Activated gamma-delta T cell treated with anti-CD3 and anti-CD28 coated beads, Interleukin-2, amount 50 U/mL, for 16 hours (primary cell): ENCODE data around the gene SPTLC3.

Experiments used
- DNase-seq: peaks from one replicate; pipeline ENCODE4 v3.0.0-alpha.2; 2020; ENCODE audit warnings: low read depth

Gene SPTLC3

DNA sequence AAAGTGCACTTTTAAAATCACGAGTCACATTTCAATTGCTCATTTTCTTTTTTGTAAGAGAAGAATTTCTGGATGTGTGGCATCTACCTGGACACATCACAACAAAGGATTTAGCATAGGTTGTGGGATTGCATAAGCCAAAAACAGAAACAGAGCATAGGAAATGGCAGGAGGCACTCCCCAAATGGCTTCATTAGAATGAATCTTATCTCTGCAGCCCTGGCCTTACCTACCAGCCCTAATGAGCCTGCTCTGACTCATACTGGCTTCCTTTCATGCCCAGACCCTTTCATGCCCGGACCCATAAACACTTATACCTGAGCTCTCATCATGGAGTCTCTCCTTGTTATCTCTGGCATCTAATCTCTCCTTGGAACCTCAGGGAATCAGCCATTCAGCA lies 23.9 kb upstream of the SPTLC3 start:
- DNase-seq = no peak

- no peak for DNase-seq
Observed at GRCh38 chr20:12987261-12987660, 21.5 kb upstream of the SPTLC3 start.

DNA sequence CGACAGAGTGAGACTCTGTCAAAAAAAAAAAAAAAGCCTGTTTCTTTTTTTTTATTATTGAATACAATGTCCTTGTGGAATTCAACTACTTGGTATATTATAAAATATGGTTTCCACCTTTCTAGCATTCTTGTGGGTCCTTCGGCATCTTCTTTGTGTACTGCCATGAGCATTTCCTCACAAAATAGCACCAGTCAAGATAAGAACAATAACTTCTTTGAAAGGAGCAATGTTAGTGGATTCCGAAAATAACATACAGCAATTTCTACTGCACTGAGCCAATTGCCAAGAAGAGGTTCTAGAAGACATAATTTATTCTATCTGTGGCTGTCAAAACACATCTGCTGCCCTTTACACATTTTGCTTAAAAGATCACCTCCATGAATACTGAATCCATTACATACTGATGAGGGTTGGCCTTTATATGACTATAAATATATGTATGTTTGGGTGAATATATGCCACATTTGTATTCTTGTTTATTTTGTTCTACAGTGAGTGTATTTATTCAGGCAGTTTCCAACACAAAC lies 19.1 kb upstream of the SPTLC3 start:
- no peak for DNase-seq

DNA sequence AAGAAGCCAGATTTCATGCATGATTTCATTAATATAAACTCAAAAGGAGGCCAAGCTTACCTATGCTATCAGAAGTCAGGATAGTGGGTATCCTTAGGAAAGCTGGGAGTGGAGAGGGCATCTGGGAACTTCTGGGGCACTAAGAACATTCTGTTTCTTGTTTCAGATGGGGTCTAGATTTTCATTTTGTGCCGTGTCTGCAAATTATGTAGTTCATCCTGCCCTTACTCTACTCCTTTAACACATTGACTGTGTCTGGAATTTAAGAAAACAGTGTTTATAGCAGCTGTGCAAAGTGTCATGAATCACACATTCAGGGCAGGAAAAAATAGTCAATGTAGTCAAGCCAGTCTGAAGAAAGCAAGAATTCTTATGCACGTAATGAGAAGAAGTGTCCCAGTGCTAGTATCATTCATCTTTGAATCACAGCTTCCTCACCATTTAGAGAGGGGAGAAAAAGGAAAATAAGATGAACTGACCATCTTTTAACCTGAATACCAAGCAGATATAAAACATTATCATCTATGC lies 11.6 kb upstream of the SPTLC3 start:
- no peak for DNase-seq

DNA sequence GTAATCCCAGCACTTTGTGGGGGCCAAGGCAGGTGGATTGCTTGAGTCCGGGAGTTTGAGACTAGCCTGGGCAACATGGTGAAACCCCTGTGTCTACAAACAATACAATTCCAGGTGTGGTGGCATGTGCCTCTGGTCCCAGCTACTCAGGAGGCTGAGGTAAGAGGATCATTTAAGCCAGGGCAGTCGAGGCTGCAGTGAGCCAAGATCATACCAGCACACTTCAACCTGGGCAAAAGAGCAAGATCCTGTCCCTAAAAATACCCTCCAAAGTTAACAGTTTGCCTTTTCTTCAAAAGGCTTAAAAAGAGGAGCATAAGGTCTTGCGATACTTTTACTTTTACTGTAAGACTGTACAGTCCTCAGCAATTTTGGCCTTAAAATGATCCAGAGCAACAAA lies 10.7 kb upstream of the SPTLC3 start:
- DNase-seq = no peak

GRCh38 chr20:12999201-12999600 lies 9.6 kb upstream of the SPTLC3 start:
- no peak for DNase-seq

DNA sequence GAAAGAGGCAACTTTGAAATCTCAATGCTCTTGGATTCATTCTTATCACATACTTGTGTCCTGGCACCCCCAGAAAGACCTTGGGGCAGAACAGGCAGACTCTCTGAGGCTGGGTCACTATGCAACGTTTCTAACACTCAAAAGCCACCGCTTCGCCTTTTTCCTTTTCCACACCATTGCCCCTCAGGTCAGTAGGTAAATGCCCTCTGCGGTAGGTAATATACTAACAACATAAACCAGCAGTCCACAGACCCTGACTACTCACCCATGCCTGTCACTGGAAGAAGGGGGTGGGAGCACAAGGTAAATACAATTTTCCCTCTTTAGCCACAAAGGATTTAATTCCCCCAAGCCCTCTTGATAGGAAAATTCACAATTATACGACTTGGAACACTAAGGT lies 6.5 kb upstream of the SPTLC3 start:
- no peak for DNase-seq

DNA sequence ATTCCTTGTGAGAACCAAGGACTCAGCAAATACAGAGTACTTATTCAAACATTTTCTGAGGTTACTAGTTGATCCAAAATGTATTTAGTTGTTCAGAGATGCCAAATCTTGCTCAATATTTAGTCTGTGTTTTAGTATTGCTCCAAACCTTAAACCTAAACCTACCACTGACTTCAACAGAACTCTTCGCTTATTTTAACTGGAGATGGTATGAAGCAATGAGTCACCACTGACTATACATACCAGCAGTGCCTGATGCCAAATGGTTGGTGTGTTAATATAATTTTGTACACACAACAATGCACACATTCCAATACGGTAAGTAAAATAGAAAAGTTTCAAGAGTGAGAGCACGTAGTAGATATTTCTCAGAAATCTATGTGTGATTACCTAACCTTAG lies 1.9 kb upstream of the SPTLC3 start:
- DNase-seq = no peak

- no peak for DNase-seq
Observed at GRCh38 chr20:13007596-13007995, 1.2 kb upstream of the SPTLC3 start.

GRCh38 chr20:13009682-13010406 lies 1.1 kb downstream of the SPTLC3 start:
- DNase-seq = no peak

DNA sequence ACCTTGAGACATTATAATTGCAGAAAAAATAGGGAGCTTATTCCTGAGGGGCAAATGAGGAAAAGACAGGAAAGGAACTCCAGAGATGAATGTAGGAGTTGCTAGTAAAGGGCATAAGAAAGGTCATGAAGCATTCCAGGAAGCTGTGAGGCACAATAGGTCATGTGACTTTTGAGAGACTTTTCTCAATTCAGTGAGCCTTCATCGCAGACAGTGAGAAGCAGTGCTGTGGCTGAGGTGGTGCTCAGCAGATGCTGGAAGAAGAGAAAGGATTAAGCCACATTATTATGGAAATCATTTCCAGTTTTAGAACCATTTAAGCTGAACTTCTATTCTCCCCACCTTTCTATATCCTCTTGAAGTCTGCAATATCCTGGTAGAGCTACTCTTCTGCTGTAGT lies 4.1 kb downstream of the SPTLC3 start:
- DNase-seq = no peak

DNA sequence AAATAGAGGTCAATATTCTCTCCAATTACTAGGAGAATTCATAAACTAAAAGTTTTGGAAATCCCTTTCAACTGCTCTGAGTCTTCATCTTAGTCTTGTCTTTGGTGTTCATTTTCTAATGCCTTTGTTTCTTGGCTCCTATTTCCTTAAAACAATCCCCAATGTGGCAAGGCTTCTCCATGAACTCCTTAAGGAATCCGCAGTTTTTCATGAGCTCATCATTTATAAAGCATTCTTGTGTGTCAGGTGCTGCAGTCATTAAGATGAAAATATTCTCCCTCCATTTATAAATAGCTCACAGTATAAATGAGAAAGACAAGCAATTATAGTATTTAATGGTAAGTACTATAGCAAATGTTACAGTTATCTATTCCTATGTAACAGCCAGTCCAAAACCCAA lies 4.6 kb downstream of the SPTLC3 start:
- DNase-seq = no peak

GRCh38 chr20:13017235-13017634 lies 8.5 kb downstream of the SPTLC3 start:
- no peak for DNase-seq

DNA sequence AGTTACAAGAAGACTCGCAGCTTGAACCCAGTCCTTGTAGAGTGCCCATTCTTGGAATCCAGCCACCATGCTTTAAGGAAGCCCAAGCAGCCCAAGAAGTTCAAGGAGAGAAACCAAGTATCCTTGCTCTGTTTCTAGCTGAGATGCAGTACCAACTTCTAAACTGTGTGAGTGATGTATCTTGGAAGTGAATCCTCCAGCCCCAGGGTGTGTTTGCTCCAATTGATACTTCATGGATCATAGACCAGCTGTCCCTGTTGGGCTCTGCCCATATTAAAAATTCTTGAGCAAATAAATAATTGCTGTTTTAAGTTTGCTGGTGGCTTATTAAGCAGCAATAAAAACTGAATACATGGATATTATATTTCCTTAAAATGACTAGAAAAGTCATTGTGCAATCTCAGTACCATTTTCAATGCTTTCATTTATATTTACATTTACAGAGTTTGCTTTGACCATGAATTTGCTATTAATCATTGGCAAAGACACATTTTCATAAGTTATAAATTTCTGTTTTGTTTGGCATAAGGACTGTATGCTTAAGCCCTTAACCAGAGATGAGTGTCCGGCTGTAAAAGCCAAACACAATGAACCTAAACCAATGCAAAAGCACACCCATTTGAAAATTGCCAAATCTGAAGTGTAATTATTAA lies 9.2 kb downstream of the SPTLC3 start:
- DNase-seq = no peak

GRCh38 chr20:13021205-13021970 lies 12.6 kb downstream of the SPTLC3 start:
- DNase-seq = no peak

DNA sequence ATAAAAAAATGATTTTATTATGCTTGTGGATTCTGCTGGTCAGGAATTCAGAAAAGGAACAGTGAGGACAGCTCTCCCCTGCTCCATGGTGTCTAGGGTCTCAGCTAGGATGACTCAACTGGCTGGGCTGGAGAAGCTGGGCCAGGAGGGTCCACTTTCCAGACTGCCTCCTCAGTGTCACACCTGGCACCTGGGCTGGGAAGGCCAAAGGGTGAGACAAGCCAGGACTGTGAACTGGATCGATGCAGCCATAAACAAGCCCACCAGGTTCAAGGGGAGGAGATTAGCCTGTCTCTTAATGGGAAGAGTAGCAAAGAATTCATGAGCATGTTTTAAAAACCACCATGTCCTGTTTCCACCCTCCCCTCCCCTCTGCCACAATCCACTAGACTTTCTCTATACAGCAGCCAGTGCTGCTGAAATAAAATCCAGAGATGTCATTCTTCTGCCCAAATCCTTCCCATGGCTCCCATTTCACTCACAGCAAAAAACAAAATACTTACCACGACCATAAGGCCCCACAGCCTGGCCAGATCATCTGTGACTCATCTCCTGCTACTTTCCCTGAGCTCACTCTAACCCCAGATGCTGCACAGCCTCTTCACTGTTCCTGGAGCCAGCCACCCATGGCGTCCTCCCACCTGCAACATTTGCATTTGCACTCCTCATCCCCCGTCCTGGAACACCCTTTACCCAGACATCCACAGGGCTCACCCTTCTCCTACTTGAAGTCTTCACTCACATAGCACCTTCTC lies 13.8 kb downstream of the SPTLC3 start:
- DNase-seq = no peak

GRCh38 chr20:13024596-13024995 lies 15.8 kb downstream of the SPTLC3 start:
- no peak for DNase-seq

- no peak for DNase-seq
Observed at GRCh38 chr20:13025181-13025580, 16.4 kb downstream of the SPTLC3 start.

DNA sequence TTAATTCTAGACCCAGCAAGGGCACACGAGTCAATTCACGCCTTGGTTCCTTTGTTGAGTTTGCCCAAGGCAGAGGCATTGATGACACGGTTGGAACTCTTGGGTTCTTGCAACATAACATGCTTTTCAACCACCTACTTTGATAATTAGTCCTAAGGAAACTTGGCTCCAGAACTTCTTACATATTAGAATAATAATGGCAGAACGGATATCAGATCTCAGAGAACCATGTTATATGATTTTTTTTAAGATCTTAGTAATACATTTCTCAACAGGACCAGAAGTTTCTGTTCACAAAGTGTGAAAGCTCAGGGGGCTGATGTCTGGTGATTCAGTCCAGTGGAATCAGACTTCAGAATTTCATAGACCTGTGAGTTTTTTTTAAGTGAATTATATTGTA lies 19.2 kb downstream of the SPTLC3 start:
- no peak for DNase-seq

DNA sequence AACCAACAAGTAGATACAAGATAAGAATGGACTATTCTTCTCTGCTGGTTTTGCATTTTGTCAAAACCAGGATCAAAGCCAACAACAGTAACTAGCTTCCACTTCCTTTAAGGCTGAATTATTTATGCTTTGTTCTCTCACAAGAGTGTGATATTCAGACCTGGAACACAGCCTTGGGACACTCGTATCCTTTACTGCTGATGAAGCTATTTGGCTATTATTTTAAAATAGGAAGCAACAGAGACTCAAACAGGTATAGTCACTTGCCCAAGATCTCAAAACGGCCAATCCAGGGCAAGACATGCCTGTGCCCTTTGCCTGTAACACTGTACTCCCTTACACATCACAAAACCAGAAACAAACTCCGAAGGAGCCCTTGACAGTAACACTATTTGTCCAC lies 19.9 kb downstream of the SPTLC3 start:
- DNase-seq = no peak

- DNase-seq = no peak
Observed at GRCh38 chr20:13029687-13030375, 21.1 kb downstream of the SPTLC3 start.
